HG02981 (cell line): ENCODE results near the gene WDR70.
A peak's percentile ranks its signal among the peaks of the same experiment; 100 is the strongest.
"Not testable (repeated sequence)": the region's sequence is repeated elsewhere in the genome, so short reads cannot be mapped to it uniquely, and the experiment has no call there.

Experiments
- ATAC-seq: cut with Tn5 transposase; IDR thresholded peaks from one replicate; pipeline ENCODE4 v1.9.1; 2021; ENCODE audit warnings: mild to moderate bottlenecking, moderate library complexity; ENCODE audit not compliant: unreplicated experiment

The WDR70 gene

DNA sequence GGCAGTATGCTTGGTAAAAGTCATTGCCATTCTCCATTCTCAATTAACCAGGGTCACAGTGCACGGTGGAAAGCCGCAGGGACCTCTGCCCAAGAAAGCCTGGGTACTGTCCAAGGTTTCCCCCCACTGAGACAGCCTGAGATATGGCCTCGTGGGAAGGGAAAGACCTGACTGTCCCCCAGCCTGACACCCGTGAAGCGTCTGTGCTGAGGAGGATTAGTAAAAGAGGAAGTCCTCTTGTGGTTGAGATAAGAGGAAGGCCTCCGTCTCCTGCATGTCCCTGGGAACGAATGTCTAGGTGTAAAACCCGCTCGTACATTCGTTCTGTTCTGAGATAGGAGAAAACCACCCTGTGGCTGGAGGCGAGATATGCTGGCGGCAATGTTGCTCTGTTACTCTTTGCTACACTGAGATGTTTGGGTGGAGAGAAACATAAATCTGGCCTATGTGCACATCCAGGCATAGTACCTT, 293.0 kb downstream of the WDR70 start:
- ATAC-seq, result peak; percentile 65

DNA sequence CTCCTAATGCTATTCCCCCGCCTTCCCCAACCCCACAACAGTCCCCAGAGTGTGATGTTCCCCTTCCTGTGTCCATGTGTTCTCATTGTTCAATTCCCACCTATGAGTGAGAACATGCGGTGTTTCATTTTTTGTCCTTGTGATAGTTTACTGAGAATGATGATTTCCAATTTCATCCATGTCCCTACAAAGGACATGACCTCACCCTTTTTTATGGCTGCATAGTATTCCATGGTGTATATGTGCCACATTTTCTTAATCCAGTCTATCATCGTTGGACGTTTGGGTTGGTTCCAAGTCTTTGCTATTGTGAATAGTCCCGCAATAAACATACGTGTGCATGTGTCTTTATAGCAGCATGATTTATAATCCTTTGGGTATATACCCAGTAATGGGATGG, 295.2 kb downstream of the WDR70 start:
- not testable (repeated sequence) for ATAC-seq

DNA sequence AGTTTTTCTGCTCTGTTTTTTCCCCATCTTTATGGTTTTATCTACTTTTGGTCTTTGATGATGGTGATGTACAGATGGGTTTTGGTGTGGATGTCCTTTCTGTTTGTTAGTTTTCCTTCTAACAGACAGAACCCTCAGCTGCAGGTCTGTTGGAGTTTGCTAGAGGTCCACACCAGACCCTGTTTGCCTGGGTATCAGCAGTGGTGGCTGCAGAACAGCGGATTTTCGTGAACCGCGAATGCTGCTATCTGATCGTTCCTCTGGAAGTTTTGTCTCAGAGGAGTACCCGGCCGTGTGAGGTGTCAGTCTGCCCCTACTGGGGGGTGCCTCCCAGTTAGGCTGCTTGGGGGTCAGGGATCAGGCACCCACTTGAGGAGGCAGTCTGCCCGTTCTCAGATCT, 300.2 kb downstream of the WDR70 start:
- not testable (repeated sequence) for ATAC-seq

DNA sequence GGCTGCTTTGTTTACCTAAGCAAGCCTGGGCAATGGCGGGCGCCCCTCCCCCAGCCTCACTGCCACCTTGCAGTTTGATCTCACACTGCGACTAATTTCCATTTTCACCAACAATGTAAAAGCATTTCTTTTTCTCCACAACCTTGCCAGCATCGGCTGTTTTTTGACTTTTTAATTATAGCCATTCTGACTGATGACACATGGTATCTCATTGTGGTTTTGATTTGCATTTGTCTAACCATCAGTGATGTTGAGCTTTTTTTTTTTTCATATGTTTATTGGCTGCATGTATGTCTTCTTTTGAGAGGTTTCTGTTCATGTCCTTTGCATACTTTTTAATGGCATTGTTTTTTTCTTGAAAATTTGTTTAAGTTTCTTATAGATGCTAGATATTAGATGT, 300.8 kb downstream of the WDR70 start:
- not testable (repeated sequence) for ATAC-seq

DNA sequence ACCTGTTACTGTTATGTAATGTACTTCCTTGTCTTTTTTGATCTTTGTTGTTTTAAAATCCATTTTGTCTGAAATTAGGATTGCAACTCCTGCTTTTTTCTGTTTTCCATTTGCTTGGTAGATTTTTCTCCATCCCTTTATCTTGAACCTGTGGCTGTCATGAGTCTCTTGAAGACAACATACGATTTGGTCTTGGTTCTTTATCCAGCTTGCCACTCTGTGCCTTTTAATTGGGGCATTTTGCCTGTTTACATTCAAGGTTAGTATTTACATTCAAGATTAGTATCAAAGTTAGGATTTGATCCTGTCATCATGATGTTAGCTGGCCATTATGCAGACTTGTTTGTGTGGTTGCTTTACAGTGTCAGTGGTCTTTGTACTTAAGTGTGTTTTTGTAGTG, 304.0 kb downstream of the WDR70 start:
- ATAC-seq, result no peak

DNA sequence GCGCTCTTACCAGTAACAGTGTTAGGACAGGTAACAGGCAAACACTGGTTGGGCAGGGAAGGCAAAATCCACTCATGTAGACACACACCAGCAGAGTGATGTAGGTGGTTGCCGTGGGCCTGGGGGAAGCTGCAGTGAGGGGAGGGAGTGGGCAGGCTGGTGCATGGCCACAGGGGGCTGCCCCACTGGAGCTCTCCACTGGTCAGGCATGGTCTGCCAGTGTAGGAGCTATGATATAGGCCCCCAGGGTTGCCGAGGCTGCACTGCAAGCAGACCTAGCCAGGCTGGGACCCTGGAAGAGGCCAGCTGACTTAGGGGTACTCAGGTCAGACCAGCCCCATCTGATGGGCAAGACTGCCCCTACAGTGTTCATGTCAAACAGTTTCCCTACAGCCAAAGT, 306.1 kb downstream of the WDR70 start:
- no peak for ATAC-seq

DNA sequence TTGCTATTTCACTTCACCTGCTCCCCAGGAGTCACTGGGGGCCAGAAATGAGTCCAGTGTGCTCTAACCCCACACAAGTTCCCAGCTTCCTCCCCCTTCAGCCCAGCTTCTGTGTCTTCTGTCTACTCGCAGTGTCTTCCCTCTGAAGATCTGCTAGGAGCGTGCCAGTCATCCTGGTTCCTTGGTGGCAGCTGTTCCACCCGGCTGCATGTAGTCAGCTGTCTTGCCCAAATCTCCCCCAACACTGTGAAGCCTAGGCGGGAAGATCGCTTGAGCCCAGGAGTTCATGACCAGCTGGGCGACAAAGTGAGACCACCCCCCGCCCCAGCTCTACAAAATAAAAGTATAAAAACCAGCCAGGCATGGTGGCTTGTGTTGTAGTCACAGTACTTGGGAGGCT, 306.7 kb downstream of the WDR70 start:
- ATAC-seq, result no peak

DNA sequence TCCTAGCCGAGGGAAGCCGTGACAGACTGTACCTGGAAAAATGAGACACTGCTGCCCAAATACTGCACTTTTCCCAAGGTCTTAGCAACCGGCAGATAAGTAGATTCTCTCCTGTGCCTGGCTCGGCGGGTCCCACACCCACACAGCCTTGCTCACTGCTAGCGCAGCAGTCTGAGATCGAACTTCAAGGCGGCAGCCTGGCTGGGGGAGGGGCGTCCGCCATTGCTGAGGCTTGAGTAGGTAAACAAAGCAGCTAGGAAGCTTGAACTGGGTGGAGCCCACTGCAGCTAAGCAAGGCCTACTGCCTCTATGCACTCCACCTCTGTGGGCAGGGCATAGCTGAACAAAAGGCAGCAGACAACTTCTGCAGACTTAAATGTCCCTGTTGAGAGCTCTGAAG, 309.8 kb downstream of the WDR70 start:
- not testable (repeated sequence) for ATAC-seq

DNA sequence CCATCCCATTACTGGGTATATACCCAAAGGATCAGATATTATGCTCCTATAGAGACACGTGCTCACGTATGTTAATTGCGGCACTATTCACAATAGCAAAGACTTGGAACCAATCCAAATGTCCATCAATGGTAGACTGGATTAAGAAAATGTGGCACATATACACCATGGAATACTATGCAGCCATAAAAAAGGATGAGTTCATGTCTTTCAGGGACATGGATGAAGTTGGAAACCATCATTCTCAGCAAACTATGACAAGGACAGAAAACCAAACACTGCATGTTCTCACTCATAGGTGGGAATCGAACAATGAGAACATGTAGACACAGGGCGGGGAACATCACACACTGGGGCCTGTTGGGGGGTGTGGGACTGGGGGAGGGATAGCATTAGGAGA, 315.2 kb downstream of the WDR70 start:
- not testable (repeated sequence) for ATAC-seq

DNA sequence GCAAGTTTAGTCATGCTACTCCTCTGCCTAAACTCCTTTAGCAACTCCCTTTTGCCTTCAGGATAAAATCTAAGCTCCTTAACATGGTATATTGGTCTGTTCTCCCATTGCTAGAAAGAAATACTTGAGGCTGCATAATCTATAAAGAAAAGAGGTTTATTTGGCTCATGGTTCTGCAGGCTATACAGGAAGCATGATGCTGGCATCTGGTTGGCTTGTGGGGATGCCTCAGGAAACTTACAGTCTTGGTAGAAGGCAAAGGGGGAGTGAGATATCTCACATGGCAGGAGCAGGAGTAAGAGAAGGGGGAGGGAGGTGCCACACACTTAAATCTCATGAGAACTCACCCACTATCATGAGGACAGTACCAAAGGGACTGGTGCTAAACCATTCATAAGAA, 315.7 kb downstream of the WDR70 start:
- no peak for ATAC-seq

DNA sequence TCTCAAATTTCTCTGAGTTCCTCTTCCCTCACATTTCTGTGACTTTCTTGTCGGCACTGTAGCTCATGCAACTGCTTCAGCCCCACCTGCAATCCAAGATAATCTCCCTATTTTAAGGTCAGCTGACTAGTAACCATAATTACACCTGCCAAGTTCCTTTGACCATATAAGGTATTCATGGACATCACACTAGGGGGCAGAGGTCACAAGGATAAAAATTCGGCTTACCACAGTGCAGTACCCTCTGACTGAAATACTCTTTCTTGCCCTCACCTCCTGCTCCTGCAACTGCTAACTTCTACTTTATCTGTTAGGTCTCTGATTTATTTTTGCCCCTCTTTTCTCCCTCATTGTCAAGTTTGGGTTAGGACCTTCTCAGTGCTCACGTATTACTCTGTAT, 316.5 kb downstream of the WDR70 start:
- no peak for ATAC-seq

DNA sequence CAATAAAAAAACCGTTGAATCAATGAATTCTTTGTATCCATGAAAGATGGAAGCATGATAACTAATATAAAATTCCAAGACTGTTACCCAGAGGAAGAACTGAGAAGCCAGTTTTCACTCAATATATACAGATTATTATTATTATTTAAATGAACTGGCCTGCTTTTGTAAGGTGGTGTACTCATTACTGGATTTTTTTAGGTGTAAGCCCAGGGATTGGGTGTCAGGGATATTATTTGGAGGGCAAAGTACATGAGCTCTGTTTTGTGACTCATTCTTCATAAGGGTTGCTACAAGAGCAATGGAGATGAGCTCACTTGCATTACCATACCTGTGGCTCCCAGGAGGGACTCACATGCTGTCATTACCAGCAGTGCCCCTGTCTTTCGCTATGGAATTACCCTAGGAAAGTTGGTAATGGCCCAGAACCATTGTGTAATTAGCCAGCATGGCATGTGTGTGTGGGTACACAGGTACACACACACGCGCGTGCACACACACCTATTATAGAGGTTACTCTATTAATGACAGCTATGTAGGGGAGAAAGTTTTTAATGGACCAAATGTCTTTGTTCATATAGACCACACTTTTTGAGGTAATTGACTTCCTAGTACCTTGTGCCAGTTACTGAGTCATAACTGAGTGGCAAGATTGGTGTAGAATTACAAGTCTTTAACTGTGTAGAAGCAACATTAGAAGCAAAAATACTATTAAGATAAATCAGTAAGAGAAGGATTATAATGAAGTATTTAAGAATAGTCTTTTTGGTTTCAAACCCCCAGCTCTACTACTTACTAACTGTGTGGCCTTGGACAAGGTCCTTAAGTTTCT, 317.3 kb downstream of the WDR70 start:
- ATAC-seq, result no peak

DNA sequence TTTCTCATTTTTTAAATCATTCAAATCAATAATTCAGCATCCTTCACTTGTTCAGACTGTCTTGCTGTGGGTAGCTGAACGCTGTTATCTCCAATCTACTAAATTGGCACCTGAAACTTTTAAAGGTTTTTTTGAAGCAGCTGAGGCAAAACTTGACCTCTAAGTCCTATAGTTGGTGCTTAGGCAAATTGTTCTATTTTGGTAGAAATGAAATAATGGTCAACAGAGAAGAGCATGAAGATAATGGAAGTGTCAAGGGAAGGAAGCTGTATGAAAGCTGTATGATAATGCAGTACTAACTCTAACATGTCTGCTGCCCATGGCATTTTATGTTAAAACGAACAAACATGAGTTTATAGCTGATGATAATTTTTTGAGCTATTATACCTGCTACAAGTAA, 322.8 kb downstream of the WDR70 start:
- no peak for ATAC-seq

DNA sequence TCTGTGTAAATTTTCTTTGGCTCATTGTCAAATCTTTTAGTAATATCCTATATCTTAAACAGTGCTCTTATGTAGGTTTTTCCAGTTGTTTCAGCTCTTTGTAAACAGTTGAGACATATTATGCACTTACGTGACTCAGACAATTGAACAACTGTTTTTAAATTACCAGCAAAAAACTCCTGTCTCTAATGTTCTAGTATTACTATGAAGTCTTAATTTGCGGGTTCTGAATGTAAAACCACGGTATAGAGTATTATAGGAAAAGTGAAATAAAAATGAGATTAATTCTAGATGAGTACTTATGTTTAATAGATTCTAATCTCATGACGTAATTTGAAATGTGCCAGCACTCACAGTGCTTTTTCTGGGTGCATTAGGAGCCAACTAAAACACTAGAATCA, 324.7 kb downstream of the WDR70 start:
- no peak for ATAC-seq

DNA sequence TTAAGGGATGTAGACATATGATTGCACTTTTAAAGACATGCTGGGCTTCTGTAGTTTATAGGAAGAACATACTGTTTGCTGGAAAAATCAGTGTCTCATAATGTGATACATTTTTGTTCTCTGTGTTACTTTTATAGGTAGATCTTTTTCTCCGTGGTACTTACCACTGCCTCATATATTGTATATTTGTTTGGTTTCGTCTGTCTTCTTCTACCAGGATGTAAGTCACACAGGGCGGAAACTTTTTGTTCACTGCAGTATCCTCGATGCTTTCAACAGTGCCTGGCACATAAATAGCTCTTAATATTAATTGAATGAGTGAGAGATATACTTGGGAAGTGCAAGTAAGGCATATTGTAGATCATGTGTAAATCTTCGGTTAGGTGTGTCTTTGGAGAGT, 325.3 kb downstream of the WDR70 start:
- no peak for ATAC-seq

DNA sequence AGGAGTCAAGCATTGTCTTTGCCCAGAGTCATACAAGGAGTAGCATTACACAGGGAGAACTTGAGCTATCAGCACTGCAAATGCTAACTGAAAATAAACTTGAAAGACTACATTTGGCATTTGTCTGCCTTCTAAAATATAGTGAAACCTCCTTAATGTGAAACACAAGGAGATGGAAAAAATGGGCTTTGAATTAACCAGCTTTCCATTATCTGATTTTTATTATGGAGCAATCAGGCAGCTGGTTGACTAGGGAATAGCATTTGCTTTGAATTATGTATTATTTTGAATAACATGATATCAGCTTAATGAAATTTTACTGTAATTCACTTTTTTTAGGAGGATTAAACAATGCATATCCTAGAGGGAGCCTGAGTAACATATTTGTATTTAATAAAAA, 329.9 kb downstream of the WDR70 start:
- ATAC-seq, result no peak

DNA sequence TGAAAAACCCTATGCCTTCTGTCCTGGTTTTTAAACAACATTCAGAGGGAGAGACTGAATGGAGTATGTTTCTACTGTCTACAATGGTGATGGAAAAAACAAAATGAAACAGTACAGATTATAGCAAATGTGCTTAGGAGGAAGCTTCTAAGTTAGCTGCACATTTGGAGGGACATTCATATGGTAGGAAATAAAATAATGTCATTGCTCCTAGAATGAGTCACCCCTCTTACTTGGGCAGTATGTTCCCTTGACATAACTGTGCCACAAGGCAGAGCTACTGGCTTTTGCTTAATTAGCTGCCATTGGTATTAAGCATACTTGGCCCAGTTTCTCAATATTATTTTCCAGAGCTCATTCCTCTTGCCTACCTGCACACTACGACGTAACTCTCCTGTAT, 331.8 kb downstream of the WDR70 start:
- no peak for ATAC-seq

DNA sequence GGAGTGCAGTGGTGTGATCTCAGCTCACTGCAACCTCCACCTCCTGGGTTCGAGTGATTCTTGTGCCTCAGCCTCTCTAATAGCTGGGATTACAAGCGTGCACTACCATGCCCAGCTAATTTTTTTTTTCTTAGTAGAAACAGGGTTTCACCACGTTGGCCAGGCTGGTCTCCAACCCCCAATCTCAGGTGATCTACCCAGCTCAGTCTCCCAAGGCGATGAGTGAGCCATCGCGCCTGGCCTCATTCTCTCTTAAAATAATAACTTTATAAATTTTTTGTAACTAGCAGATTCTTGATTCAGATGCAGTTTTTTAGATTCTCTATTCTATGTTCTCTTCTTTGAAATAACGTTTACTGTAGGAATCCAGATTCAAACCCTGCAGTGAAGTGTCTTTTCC, 333.6 kb downstream of the WDR70 start:
- ATAC-seq, result no peak

DNA sequence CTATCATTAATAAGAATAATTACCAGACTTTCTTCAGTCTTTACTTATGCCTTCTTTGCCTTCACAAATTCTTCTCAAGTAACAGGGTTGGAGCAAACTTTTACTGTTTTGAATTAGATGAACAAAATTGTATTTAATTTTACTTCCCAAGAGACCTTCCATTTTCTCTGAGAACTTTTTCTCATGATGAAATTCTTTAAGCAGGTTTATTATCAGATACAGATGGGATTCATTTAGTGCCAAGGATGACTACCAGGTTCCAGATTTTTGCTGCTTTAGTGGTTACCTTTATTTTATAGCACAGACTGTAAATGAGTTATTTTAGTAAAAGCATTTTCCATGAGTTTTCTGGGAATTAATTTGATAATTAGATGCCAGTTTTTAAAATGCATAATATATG, 335.6 kb downstream of the WDR70 start:
- ATAC-seq, result no peak

DNA sequence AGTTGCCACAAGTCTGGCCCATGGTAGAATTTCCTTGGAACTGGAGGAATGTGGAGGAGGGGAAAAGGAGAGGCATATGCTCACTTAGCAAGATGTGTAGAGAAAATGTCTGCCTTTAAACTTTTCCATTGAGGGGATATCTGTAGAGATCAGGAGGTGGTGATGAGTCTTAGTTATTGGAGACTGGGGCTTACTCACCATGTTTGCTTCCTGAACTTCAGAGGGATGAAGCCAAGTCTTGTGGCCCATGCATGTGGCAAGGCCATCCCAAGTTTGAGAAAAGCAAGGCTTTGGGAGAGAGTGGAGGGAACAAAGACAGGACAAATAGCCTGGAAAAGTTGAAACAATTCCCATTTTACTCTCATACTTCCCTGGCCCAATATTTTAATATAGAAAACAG, 336.2 kb downstream of the WDR70 start:
- ATAC-seq, result no peak

DNA sequence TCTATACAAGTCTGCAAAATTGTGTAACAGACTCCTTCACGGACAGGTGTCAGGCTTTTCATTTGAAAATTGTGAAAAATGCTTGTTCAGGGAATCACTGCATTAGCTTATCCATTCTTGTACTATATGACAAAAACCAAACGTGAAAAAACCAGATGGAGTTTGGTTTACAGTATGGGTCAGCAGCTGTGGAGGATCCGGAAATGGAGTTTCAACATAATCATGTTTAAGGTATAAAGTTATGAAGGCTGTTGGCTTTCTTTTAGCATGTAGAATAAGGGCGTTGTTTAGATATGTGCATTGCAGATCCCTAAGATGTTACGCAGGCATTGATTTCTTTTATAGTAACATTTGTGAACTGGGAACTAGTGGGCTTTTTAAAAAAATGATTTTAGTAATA, 336.9 kb downstream of the WDR70 start:
- ATAC-seq, result no peak

DNA sequence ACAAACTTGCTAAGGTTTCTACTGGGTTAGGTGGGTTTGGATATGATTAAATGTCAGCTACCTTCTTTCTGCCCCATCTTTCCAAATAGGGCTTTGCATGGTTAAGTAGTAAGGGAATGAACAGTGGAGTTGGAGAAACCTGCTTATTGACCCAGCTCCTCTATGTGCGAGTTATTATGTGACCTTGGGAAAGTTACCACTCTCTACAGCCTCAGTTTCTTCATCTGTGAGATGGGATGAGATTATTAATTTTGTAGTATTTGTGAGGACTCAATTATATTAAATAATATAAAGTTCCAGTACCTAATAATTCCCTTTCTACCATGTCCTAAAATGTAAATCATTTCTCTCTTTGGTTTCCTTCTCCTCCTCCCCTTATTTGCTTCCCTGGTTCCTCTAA, 337.3 kb downstream of the WDR70 start:
- ATAC-seq, result no peak

DNA sequence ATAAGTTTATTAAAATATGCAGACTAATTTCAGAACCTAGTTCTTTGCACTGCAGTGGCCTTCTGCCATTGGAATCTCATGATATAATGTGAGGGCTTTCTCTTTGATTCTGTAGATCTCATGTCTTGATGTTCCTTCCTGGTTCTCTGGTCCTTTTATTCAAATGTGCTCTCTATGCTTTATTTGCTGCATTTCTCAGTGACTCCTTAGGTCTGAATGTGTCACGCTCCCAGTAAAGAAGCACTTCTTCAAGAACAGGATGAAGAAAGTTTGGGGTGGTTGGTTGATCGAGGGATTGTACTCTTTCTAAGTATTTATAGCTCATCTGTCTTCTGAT, 338.1 kb downstream of the WDR70 start:
- no peak for ATAC-seq
